GM12878 (cell line): ENCODE data around the gene RRAD. TPM values are rescaled to one million over a fixed set of nuclear protein-coding genes. Genes with fewer than 3 reads are reported as not detected.

Source experiments
- ATAC-seq: fragments of 200-7000 bp; cut with Tn5 transposase; 3 replicates; pipeline ENCODE4 v1.9.1; 2020; ENCODE audit warnings: mild to moderate bottlenecking, moderate library complexity
- BruUV-seq: library from RNA; stranded (reverse); fragments of 400-500 nt; replicated peaks from 2 replicates; lab custom pipeline; 2021; lab: Mats Ljungman, UMichigan
- CTCF ChIA-PET: fragments of 300-600 bp; sonication (Branson Sonifier 250); formaldehyde crosslinking; extraction: SDS; loops from one replicate; lab custom pipeline; 2021; ENCODE audit warnings: inconsistent platforms; lab: Yijun Ruan, JAX
- POLR2A ChIA-PET: fragments of 350-600 bp; formaldehyde crosslinking; extraction: SDS; loops from one replicate; lab custom pipeline; 2021; ENCODE audit warnings: inconsistent platforms; lab: Charles Lee
- RAD21 ChIA-PET: fragments of 300-600 bp; sonication (Branson Sonifier 250); formaldehyde crosslinking; loops from one replicate; lab custom pipeline; 2023; ENCODE audit warnings: antibody characterized with exemption; ENCODE audit not compliant: unreplicated experiment; lab: Charles Lee
- SMC1A ChIA-PET: fragments of 300-600 bp; sonication (Branson Sonifier 250); formaldehyde crosslinking; loops from one replicate; lab custom pipeline; 2023; ENCODE audit not compliant: unreplicated experiment, uncharacterized antibody; lab: Charles Lee
- DNase-seq: peaks from one replicate; pipeline ENCODE4 v3.0.0-alpha.2; 2011; ENCODE audit warnings: low read depth, low spot score
- FAIRE-seq: peaks from 3 replicates; lab custom pipeline; 2011; peaks lifted over from hg19 to GRCh38; lab: Jason Lieb, UNC
- H2AFZ ChIP-seq: 2 replicates; pipeline ENCODE4 v1.6.0; 2011; ENCODE audit warnings: low read depth, low read length, control low read depth; ENCODE audit not compliant: control insufficient read depth
- H3K27ac ChIP-seq: 2 replicates; pipeline ENCODE4 v1.5.1; 2011; ENCODE audit warnings: control low read depth; ENCODE audit not compliant: control insufficient read depth, insufficient read depth
- H3K27me3 ChIP-seq, 2 experiments: replicated peaks in 1 of 2; 2 replicates each; pipeline versions ENCODE4 v1.6.0 to v1.6.1; 2011; ENCODE audit warnings: low read length in 1 of 2; ENCODE audit not compliant: control insufficient read depth in 2 of 2, insufficient read depth in 2 of 2
- H3K36me3 ChIP-seq, 2 experiments: 2 replicates each; pipeline ENCODE4 v1.5.1; 2011; ENCODE audit warnings: low read length in 1 of 2; ENCODE audit not compliant: control insufficient read depth in 2 of 2, insufficient read depth in 2 of 2
- H3K4me1 ChIP-seq: 2 replicates; pipeline ENCODE4 v1.6.1; 2011; ENCODE audit warnings: mild to moderate bottlenecking, low read length, moderate library complexity, mixed read lengths; ENCODE audit not compliant: control insufficient read depth, insufficient read depth
- H3K4me2 ChIP-seq: 2 replicates; pipeline ENCODE4 v1.6.0; 2011; ENCODE audit warnings: control low read depth; ENCODE audit not compliant: control insufficient read depth, insufficient read depth
- H3K4me3 ChIP-seq: fragments of 200-600 bp; sonication (generic); 2 replicates; pipeline ENCODE4 v1.5.1; 2016
- H3K79me2 ChIP-seq: 2 replicates; pipeline ENCODE4 v1.6.0; 2011; ENCODE audit warnings: low read length; ENCODE audit not compliant: control insufficient read depth, insufficient read depth
- H3K9ac ChIP-seq: 2 replicates; pipeline ENCODE4 v1.8.0; 2011; ENCODE audit warnings: low read length, control low read depth, mixed read lengths; ENCODE audit not compliant: control insufficient read depth, insufficient read depth
- H3K9me3 ChIP-seq: replicated peaks from 3 replicates; pipeline ENCODE4 v1.5.1; 2011; ENCODE audit warnings: mild to moderate bottlenecking, low read length; ENCODE audit not compliant: control insufficient read depth, insufficient read depth
- H4K20me1 ChIP-seq: 2 replicates; pipeline ENCODE4 v1.6.0; 2011; ENCODE audit not compliant: control insufficient read depth, insufficient read depth
- USF2 ChIP-seq: IDR thresholded peaks from 2 replicates; pipeline ENCODE4 v1.6.1; 2011; ENCODE audit warnings: low read depth, low read length, improper control_type of control experiment, borderline replicate concordance
- whole genome bisulfite sequencing: methylation state at CpG from one replicate; pipeline ENCODE4 v1.1.6; 2016; ENCODE audit warnings: low lambda C conversion rate; ENCODE audit not compliant: insufficient replicate concordance, insufficient coverage; ENCODE audit errors: missing lambda C conversion rate; 5-methylcytosine and 5-hydroxymethylcytosine counted together
- in situ Hi-C: fragments of 300-500 bp; cut with MboI; formaldehyde crosslinking; loops from 9 replicates; pipeline ENCODE4 v1.14.3; 2018; ENCODE audit warnings: mixed read lengths
- intact Hi-C: fragments of 100-400 bp; cut with micrococcal nuclease; formaldehyde crosslinking; loops from one replicate; pipeline ENCODE4 v1.14.2; 2022; ENCODE audit not compliant: unreplicated experiment
- polyA plus RNA-seq, 11 experiments: library from polyadenylated mRNA; depleted of rRNA in 4 of 11; unstranded in 6 of 11; stranded (reverse) in 5 of 11; fragments of >200 nt; fragmentation: Nextera tagmentation in 4 of 11; fragmentation: Illumina TruSeq in 1 of 11; extraction: Ambion mirVana in 4 of 11; extraction: Trizol in 1 of 11; gene quantifications; 1 replicate in 1 of 11; 2 replicates in 10 of 11; pipeline versions ENCODE4 v1.2.1 to v1.2.3, GENCODE V29; 2011 to 2016; ENCODE audit warnings: inconsistent platforms in 2 of 11, missing spikeins in 2 of 11, low read depth in 1 of 11
- total RNA-seq, 4 experiments: library from RNA; depleted of rRNA in 3 of 4; stranded (reverse); fragments of >200 nt in 3 of 4; fragmentation: Illumina TruSeq in 1 of 4; extraction: Trizol in 1 of 4; gene quantifications; 2 replicates each; pipeline versions ENCODE4 v1.2.1 to v1.2.3, GENCODE V29; 2013 to 2021
- TF ChIP-seq, protein P1 (sequence below), 3 experiments: IDR thresholded peaks in 2 of 3; conservative IDR thresholded peaks in 1 of 3; 2 replicates each; pipeline ENCODE4 v1.5.1; 2011; ENCODE audit warnings: low read depth in 3 of 3, low read length in 3 of 3, mild to moderate bottlenecking in 3 of 3, control low read depth in 2 of 3, moderate library complexity in 2 of 3, inconsistent platforms in 1 of 3, mixed read lengths in 1 of 3; ENCODE audit not compliant: control insufficient read depth in 2 of 3, insufficient read depth in 1 of 3; ENCODE audit errors: extremely low read depth in 1 of 3

Gene RRAD
- total and polyA plus RNA-seq, 10 of the 15 experiments (the other 5 are each of a cell fraction or from before 2014, with no cell fraction given): 0.11 to 8.5 (median 2.8) TPM

- peaks cover 2 to 3% of the 10 kb centered on the region in 2 experiments for H3K36me3 ChIP-seq
- peaks cover 33% of the 10 kb centered on the region for H3K79me2 ChIP-seq
- DNase-seq (no peak), ATAC-seq (no peak), FAIRE-seq (no peak)
- no peak overlapping the region for H3K9ac ChIP-seq
- H2AFZ ChIP-seq: no peak overlapping the region
- peaks cover 7% of the 10 kb centered on the region for H3K4me1 ChIP-seq
- BruUV-seq: no TSS peak
- in situ Hi-C loops: loop anchor here (10.0 kb wide), 1 partner anchor 58 kb away; no protein-coding TSS in a partner anchor
- H3K9me3 ChIP-seq: no peaks in the 10 kb centered on the region
- CTCF ChIA-PET: interaction anchor here (2.1 kb wide), 1 partner anchor 42 kb away, joined by 6 read pairs; no protein-coding TSS in a partner anchor
- SMC1A ChIA-PET: no interaction called here
- TF ChIP-seq, protein P1, sequence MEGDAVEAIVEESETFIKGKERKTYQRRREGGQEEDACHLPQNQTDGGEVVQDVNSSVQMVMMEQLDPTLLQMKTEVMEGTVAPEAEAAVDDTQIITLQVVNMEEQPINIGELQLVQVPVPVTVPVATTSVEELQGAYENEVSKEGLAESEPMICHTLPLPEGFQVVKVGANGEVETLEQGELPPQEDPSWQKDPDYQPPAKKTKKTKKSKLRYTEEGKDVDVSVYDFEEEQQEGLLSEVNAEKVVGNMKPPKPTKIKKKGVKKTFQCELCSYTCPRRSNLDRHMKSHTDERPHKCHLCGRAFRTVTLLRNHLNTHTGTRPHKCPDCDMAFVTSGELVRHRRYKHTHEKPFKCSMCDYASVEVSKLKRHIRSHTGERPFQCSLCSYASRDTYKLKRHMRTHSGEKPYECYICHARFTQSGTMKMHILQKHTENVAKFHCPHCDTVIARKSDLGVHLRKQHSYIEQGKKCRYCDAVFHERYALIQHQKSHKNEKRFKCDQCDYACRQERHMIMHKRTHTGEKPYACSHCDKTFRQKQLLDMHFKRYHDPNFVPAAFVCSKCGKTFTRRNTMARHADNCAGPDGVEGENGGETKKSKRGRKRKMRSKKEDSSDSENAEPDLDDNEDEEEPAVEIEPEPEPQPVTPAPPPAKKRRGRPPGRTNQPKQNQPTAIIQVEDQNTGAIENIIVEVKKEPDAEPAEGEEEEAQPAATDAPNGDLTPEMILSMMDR (IDR thresholded peaks at IDR 0.05 in 2 of 3, conservative IDR thresholded peaks at IDR 0.05 in 1 of 3; ENCODE audit: control insufficient read depth in 2 of 3, extremely low read depth in 1 of 3, insufficient read depth in 1 of 3, low read depth in 3 of 3, low read length in 3 of 3): peak in 1 of 3 experiments; percentile 1; a peak in 1 of 6 replicates
- no peak for TF ChIP-seq USF2
- WGBS: 57% methylated on average over 4 of the region's 4 CpGs
- H3K4me3 ChIP-seq: no peak overlapping the region
- POLR2A ChIA-PET: interaction anchor here (0.7 kb wide), 1 partner anchor 9 kb away, joined by 3 read pairs; no protein-coding TSS in a partner anchor
- no peaks in the 10 kb centered on the region for H3K27me3 ChIP-seq
- no peaks in the 10 kb centered on the region for H4K20me1 ChIP-seq
- RAD21 ChIA-PET: no interaction called here
- intact Hi-C loops: no loop called here
- no peak overlapping the region for H3K27ac ChIP-seq
- H3K4me2 ChIP-seq: no peak overlapping the region
These were observed 11.7 kb upstream of the RRAD start for GRCh38 chr16:66936889-66937554.
